ENCODE data around the gene SLC9A1. TPM values are rescaled to one million over a fixed set of nuclear protein-coding genes. Genes with fewer than 3 reads are reported as not detected.

SLC9A1 gene
- 5.3 and 5.8 TPM in 2 replicates for total RNA-seq (2014; rRNA removed; shearing (Covaris generic))
- total RNA-seq (2022): 17.4 and 19.2 TPM in 2 replicates
- Bru-seq, nascent RNA: percentile 62 among the genes with signal in this experiment
- BruChase-seq, experiment 1, labeled RNA remaining after a 6-hour chase: percentile 69 among the genes with signal in this experiment
- percentile 63 among the genes with signal in this experiment for BruChase-seq, experiment 2, labeled RNA remaining after a 2-hour chase
- long read RNA-seq, full-length matches to known transcripts: 3 of 10 reads
- long read RNA-seq, partial matches to known transcripts: 3 of 10 reads
- long read RNA-seq, other reads (novel, unspliced or antisense): 4 of 10 reads

DNA sequence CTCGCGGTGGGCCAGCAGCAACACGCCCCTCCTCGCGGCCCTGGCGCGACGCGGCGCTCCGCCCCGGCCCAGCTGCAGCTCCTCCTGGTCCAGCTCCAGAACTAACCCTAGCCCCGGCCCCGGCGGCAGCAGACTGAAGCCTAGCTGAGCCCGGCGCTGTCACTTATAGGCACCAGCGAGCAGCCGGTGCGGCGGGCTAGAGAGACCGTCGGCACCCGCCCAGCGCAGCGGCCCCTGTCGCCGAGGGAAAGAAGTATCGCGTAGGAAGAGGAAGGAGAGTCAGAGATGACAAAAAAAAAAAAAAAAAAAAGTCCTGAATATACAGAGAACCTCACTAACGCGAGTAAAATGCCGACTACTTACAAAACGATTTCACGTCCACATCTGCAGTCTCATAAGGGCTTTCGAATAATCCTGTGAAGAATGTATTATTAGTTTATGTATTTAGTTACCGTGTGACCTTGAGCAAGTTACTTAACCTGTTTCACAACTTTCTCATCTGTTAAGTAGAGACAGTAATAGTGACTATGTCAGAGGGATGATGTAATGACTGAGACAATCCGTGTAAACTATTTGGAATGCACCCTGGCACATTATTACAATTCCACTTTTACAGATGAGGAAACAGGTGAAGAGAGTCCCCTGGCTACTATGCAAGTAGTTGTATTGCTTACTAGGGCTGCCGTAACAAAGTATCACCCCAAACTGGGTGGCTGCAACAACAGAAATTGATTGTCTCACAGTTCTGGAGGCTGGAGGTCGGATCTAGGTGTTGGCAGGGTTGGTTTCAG lies at the start of gene SLC9A1:
SLC9A1 (minus strand) TSS at position 135 of the 791 bp plus-strand sequence. CDS start 791 bp downstream, outside the sequence.
- Histone ChIP-seq H3K4me2 (ENCODE audit: low read length) (peak within 1 kb of the TSS; percentile 79), H3K9me3 (ENCODE audit: low read length) (no peaks in the 10 kb centered on the region), H3K9me2 (ENCODE audit: insufficient read depth, low read length) (no peaks in the 10 kb centered on the region), H4K20me1 (ENCODE audit: insufficient read depth, low read length) (peaks cover 13% of the 10 kb centered on the region; the same call in 1 of the 2 replicates), H3K27ac (ENCODE audit: low read depth, low read length, poor library complexity, severe bottlenecking) (peak within 1 kb of the TSS; percentile 30), H3K79me2 (ENCODE audit: insufficient read depth, low read depth, low read length) (peaks cover 28% of the 10 kb centered on the region), H3K36me3 (ENCODE audit: insufficient read depth, low read length) (no peaks in the 10 kb centered on the region), H3K4me1 (ENCODE audit: insufficient read depth, low read length, poor library complexity, severe bottlenecking) (peaks cover 47% of the 10 kb centered on the region), H3K4me3 (ENCODE audit: low read depth, low read length, poor library complexity, severe bottlenecking) (peak within 1 kb of the TSS; percentile 77), H2AFZ (ENCODE audit: low read length) (peak within 1 kb of the TSS; percentile 98)
- BruUV-seq (replicated peaks): no TSS peak
- ChIA-PET CTCF (ENCODE audit: unreplicated experiment) (interaction anchor here (0.6 to 2.3 kb wide), 3 partner anchors 11 to 43 kb away, joined by 3 to 6 read pairs (median 4); no protein-coding TSS in a partner anchor), POLR2A (interaction anchor here (0.6 to 3.8 kb wide), 10 partner anchors 9 to 858 kb away, joined by 3 to 48 read pairs (median 4); no protein-coding TSS in a partner anchor)
- intact Hi-C loops (cut with micrococcal nuclease; ENCODE audit: unreplicated experiment): loop anchor here (2.0 kb wide), 2 partner anchors 18 to 42 kb away; no protein-coding TSS in a partner anchor
- TF ChIP-seq, protein P1, sequence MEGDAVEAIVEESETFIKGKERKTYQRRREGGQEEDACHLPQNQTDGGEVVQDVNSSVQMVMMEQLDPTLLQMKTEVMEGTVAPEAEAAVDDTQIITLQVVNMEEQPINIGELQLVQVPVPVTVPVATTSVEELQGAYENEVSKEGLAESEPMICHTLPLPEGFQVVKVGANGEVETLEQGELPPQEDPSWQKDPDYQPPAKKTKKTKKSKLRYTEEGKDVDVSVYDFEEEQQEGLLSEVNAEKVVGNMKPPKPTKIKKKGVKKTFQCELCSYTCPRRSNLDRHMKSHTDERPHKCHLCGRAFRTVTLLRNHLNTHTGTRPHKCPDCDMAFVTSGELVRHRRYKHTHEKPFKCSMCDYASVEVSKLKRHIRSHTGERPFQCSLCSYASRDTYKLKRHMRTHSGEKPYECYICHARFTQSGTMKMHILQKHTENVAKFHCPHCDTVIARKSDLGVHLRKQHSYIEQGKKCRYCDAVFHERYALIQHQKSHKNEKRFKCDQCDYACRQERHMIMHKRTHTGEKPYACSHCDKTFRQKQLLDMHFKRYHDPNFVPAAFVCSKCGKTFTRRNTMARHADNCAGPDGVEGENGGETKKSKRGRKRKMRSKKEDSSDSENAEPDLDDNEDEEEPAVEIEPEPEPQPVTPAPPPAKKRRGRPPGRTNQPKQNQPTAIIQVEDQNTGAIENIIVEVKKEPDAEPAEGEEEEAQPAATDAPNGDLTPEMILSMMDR (conservative IDR thresholded peaks at IDR 0.05; ENCODE audit: low read length): peak; percentile 80
- no peak for TF ChIP-seq EZH2phosphoT487 (IDR thresholded peaks at IDR 0.05; ENCODE audit: borderline replicate concordance, low read depth, low read length)
- DNase-seq (ENCODE audit: low spot score): peak; percentile 93

DNA sequence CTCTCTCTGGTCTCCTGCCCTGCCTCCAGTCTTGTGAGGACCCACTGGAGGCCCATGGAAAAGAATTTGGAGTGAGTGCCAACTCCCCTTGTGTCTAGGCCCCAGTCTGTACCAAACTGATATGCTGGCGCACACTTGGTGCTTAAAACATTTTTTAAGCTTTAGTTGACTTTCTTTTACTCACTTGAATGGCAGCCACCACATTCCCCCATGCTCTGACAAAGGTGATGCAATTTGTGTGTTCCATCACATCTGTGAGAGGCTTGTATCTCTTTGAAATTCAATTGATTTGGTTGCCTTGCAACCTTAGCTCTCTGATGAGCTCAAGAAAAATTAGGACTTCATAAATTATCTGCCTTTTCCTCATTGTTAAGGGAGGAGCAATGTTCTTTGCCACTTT lies 49.0 kb upstream of the SLC9A1 start:
- Histone ChIP-seq H3K79me2 (ENCODE audit: insufficient read depth, low read depth, low read length) (no peaks in the 10 kb centered on the region), H3K4me1 (ENCODE audit: insufficient read depth, low read length, poor library complexity, severe bottlenecking) (no peaks in the 10 kb centered on the region), H3K36me3 (ENCODE audit: insufficient read depth, low read length) (no peaks in the 10 kb centered on the region), H3K9me2 (ENCODE audit: insufficient read depth, low read length) (no peaks in the 10 kb centered on the region), H3K4me2 (ENCODE audit: low read length) (no peak overlapping the region), H3K4me3 (ENCODE audit: low read depth, low read length, poor library complexity, severe bottlenecking) (no peak overlapping the region), H2AFZ (ENCODE audit: low read length) (no peak overlapping the region), H4K20me1 (ENCODE audit: insufficient read depth, low read length) (no peaks in the 10 kb centered on the region), H3K9me3 (ENCODE audit: low read length) (no peaks in the 10 kb centered on the region), H3K27ac (ENCODE audit: low read depth, low read length, poor library complexity, severe bottlenecking) (no peak overlapping the region)
- no peak for DNase-seq (ENCODE audit: low spot score)
- ChIA-PET POLR2A (interaction anchor here (0.6 to 0.7 kb wide), 4 partner anchors 35 to 1232 kb away, joined by 3 to 6 read pairs (median 4); no protein-coding TSS in a partner anchor), CTCF (ENCODE audit: unreplicated experiment) (no interaction called here)
- no peak for TF ChIP-seq EZH2phosphoT487 (IDR thresholded peaks at IDR 0.05; ENCODE audit: borderline replicate concordance, low read depth, low read length)
- TF ChIP-seq, protein P1 (conservative IDR thresholded peaks at IDR 0.05; ENCODE audit: low read length): no peak
- intact Hi-C loops (cut with micrococcal nuclease; ENCODE audit: unreplicated experiment): no loop called here
- BruUV-seq (replicated peaks): no TSS peak

Measured in OCI-LY7 (cell line).